Ovary (tissue), 3 donors: ENCODE measurements around the gene DERL3.

Experiments
- CTCF ChIP-seq, 3 donors: fragments of 450-650 bp in 2 of 3; fragments of 200-600 bp in 1 of 3; IDR thresholded peaks; one replicate each; pipeline versions ENCODE4 v1.5.1 to v1.8.0; 2016 to 2022; ENCODE audit warnings: antibody characterized with exemption in 3 of 3, mild to moderate bottlenecking in 1 of 3
- EP300 ChIP-seq: sonication (generic); formaldehyde crosslinking; IDR thresholded peaks from one replicate; pipeline ENCODE4 v1.6.1; 2017; ENCODE audit warnings: antibody characterized with exemption
- donor health status: DM: no; HTN: no; CAD: no.

- TF ChIP-seq EP300 (no peak), CTCF (IDR thresholded peaks at IDR 0.05) (no peak)
Measured at GRCh38 chr22:23787600-23787896, 51.3 kb downstream of the DERL3 start.
